AG10803 (cell line): ENCODE data around the gene ITPR3.

Experiments used
- DNase-seq: peaks from one replicate; pipeline ENCODE4 v3.0.0; 2010; ENCODE audit warnings: low read depth
- H3K4me3 ChIP-seq: 2 replicates; pipeline ENCODE4 v1.5.1; 2011; ENCODE audit warnings: mild to moderate bottlenecking, low read length, control low read depth
- CTCF ChIP-seq: conservative IDR thresholded peaks from 2 replicates; pipeline ENCODE4 v1.5.1; 2011; ENCODE audit warnings: mild to moderate bottlenecking, low read length, control low read depth, inconsistent platforms

ITPR3 gene

GRCh38 chr6:33697845-33698244 is 76.7 kb downstream of the ITPR3 start:
- H3K4me3 ChIP-seq, result no peak overlapping the region
- no peak for TF ChIP-seq CTCF
- no peak for DNase-seq

GRCh38 chr6:33698494-33698893 is 77.4 kb downstream of the ITPR3 start:
- no peak for DNase-seq
- no peak overlapping the region for H3K4me3 ChIP-seq
- no peak for TF ChIP-seq CTCF

- TF ChIP-seq CTCF, result no peak
- no peak overlapping the region for H3K4me3 ChIP-seq
- no peak for DNase-seq
Observed at GRCh38 chr6:33699131-33699530, 78.0 kb downstream of the ITPR3 start.

GRCh38 chr6:33699739-33700138 is 78.6 kb downstream of the ITPR3 start:
- no peak for TF ChIP-seq CTCF
- DNase-seq, result no peak
- no peak overlapping the region for H3K4me3 ChIP-seq

- H3K4me3 ChIP-seq, result no peak overlapping the region
- DNase-seq, result peak; percentile 70
- TF ChIP-seq CTCF, result peak; percentile 88
Observed at GRCh38 chr6:33700391-33701050, 79.4 kb downstream of the ITPR3 start.

- no peak overlapping the region for H3K4me3 ChIP-seq
- peak; percentile 74 for TF ChIP-seq CTCF
- peak; percentile 69 for DNase-seq
Observed at GRCh38 chr6:33702345-33702977, 81.3 kb downstream of the ITPR3 start.
